Ovary (tissue), 3 donors: ENCODE results near the gene FOXRED1.

ENCODE experiments used
- CTCF ChIP-seq, 3 donors: fragments of 450-650 bp in 2 of 3; fragments of 200-600 bp in 1 of 3; IDR thresholded peaks; one replicate each; pipeline versions ENCODE4 v1.5.1 to v1.8.0; 2016 to 2022; ENCODE audit warnings: antibody characterized with exemption in 3 of 3, mild to moderate bottlenecking in 1 of 3
- EP300 ChIP-seq: sonication (generic); formaldehyde crosslinking; IDR thresholded peaks from one replicate; pipeline ENCODE4 v1.6.1; 2017; ENCODE audit warnings: antibody characterized with exemption
- POLR2A ChIP-seq: fragments of 450-650 bp; IDR thresholded peaks from one replicate; pipeline ENCODE4 v1.6.1; 2017; ENCODE audit warnings: antibody characterized with exemption, mild to moderate bottlenecking, moderate library complexity
- donor health status: DM: no; HTN: no; CAD: no.

- TF ChIP-seq CTCF (IDR thresholded peaks at IDR 0.05) (no peak), EP300 (no peak), POLR2A (no peak)
Measured at GRCh38 chr11:126232683-126233082, 36.3 kb upstream of the FOXRED1 start.
